ENCODE measurements around the gene ASCC2.
"Not testable (repeated sequence)": the region's sequence is repeated elsewhere in the genome, so short reads cannot be mapped to it uniquely, and the experiment has no call there.

ASCC2 gene, protein sequence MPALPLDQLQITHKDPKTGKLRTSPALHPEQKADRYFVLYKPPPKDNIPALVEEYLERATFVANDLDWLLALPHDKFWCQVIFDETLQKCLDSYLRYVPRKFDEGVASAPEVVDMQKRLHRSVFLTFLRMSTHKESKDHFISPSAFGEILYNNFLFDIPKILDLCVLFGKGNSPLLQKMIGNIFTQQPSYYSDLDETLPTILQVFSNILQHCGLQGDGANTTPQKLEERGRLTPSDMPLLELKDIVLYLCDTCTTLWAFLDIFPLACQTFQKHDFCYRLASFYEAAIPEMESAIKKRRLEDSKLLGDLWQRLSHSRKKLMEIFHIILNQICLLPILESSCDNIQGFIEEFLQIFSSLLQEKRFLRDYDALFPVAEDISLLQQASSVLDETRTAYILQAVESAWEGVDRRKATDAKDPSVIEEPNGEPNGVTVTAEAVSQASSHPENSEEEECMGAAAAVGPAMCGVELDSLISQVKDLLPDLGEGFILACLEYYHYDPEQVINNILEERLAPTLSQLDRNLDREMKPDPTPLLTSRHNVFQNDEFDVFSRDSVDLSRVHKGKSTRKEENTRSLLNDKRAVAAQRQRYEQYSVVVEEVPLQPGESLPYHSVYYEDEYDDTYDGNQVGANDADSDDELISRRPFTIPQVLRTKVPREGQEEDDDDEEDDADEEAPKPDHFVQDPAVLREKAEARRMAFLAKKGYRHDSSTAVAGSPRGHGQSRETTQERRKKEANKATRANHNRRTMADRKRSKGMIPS

DNA sequence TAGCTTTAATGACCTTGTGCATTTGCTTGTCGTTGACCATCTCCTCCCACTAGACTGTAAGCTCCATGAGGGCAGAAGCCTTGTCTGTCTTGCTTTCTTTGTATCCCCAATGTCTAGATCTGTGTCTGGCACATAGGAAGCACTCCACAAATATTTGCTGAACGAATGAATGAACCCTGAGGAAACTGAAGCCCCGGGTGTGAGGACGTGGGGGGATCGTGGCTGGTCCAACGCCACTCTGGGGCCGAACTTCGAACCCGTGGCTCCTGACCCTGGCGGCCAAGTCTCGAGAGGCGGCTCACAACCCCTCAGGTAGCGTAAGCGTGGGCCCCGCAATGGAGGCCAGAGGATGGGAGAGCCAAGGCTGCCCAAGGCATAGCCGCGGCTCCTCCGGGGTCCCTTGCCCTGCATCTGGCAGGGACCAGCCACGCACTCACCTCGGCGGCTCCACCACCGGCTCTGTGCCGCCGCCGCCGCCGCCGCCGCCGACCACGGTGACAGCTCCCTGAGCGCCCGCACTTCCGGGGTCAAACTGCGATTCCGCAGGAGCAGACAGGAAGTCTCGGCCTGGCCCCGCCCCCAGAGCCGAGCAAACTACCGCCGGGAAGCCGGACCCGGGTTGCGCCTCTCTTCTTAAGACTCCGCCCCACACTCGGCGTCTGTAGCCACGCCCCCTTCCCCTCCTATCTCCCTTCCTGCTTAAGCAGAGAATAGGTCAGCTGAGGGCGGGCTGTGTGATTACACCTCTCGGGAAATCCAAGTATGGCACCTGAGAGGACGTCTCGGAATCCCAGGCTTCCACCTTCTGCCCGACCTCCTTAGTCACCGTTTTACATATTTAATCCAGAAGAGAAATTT, at the start of gene ASCC2:
TSS of gene ASCC2 (minus strand) at position 534 of the 858 bp plus-strand sequence. CDS start 5,949 bp downstream, outside the sequence.
- DNase-seq (ENCODE audit: low read depth) = peak; percentile 99

GRCh38 chr22:29887358-29887757, 49.3 kb upstream of the ASCC2 start:
- DNase-seq (ENCODE audit: low read depth) = no peak

GRCh38 chr22:29886596-29886995, 48.5 kb upstream of the ASCC2 start:
- no peak for DNase-seq (ENCODE audit: low read depth)

- DNase-seq (ENCODE audit: low read depth) = no peak
These were observed 47.5 kb upstream of the ASCC2 start for GRCh38 chr22:29885610-29886009.

GRCh38 chr22:29883775-29884097, 45.7 kb upstream of the ASCC2 start:
- DNase-seq (ENCODE audit: low read depth) = no peak

DNA sequence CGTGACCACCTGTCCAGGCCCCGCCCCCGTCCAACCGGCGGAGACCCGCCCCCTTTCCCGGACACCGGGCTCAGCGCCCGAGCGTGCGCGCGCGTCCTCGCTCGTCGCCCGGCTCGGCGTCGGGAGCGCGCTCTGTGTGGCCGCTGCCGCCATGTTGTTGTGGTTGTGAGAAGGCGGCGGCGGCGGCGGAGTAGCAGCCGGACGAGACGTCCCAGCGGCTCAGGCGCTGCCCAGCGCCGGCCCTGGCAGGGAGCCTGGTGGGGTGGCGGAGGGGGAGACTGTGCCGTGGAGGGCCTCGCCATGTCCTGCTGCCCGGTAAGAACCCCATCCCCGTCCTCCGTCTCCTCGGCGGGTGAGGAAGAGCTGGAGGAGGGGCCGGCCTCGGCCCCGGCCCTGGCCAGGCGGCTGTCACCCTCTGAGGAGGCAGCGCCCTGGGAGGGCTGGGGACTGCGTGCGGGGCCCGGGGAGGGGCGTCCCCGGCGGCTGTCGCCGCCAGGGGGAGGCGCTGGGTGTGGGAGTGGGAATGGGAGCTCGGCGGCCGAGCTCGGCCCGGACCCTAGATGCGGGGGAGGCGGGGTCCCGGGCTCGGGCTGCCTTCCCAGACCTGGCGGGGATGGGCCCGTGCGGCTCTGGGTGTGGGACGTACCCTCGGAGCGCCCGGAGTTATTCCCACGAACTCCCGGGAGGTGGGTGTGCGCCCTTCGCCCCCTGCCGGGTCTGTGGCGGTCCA, 45.1 kb upstream of the ASCC2 start, which contains the start of gene MTMR3:
TSS of gene MTMR3 (plus strand) at position 130 of the 730 bp plus-strand sequence. CDS start 87,886 bp downstream, outside the sequence.
- DNase-seq (ENCODE audit: low read depth) = peak; percentile 97

DNA sequence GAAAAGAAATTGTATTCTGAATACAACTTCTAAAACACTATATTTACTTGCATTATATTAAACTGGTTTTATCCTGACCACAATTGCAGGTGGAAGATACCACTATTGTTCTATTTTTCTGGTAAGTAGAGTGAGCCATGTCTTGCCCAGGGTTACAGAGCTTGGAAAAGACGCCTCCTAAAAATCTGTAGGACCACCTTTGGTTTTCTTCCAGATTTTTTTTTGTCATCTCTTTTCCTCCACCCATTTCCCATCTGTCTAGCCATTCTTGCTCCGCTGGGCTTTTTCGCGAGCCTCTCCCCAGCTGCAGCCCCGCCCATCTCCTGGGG, 44.6 kb upstream of the ASCC2 start:
- DNase-seq (ENCODE audit: low read depth) = no peak

GRCh38 chr22:29879753-29880152, 41.7 kb upstream of the ASCC2 start:
- peak; percentile 11 for DNase-seq (ENCODE audit: low read depth)

GRCh38 chr22:29877620-29878019, 39.5 kb upstream of the ASCC2 start:
- no peak for DNase-seq (ENCODE audit: low read depth)

GRCh38 chr22:29873943-29874342, 35.9 kb upstream of the ASCC2 start:
- no peak for DNase-seq (ENCODE audit: low read depth)

- no peak for DNase-seq (ENCODE audit: low read depth)
These were observed 34.9 kb upstream of the ASCC2 start for GRCh38 chr22:29872989-29873388.

GRCh38 chr22:29872144-29872893, 34.2 kb upstream of the ASCC2 start:
- DNase-seq (ENCODE audit: low read depth) = no peak

- DNase-seq (ENCODE audit: low read depth) = no peak
These were observed 33.6 kb upstream of the ASCC2 start for GRCh38 chr22:29871684-29872083.

- DNase-seq (ENCODE audit: low read depth) = no peak
These were observed 32.5 kb upstream of the ASCC2 start for GRCh38 chr22:29870574-29870973.

- DNase-seq (ENCODE audit: low read depth) = no peak
These were observed 29.8 kb upstream of the ASCC2 start for GRCh38 chr22:29867851-29868250.

GRCh38 chr22:29867260-29867659, 29.2 kb upstream of the ASCC2 start:
- DNase-seq (ENCODE audit: low read depth) = no peak

DNA sequence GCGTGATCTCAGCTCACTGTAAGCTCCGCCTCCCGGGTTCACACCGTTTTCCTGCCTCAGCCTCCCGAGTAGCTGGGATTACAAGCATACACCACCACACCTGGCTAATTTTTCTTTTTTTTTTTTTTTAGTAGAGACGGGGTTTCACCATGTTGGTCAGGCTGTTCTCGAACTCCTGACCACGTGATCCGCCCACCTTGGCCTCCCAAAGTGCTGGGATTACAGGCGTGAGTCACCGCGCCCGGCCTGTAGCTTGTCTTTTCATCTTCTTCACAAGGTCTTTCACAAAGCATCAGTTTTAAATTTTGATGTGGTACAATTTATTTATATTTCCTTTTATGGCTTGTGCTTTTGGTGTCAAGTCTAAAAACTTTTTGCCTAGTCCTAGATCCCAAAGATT, 27.5 kb upstream of the ASCC2 start:
- not testable (repeated sequence) for DNase-seq (ENCODE audit: low read depth)

- no peak for DNase-seq (ENCODE audit: low read depth)
These were observed 23.7 kb upstream of the ASCC2 start for GRCh38 chr22:29861672-29862297.

DNA sequence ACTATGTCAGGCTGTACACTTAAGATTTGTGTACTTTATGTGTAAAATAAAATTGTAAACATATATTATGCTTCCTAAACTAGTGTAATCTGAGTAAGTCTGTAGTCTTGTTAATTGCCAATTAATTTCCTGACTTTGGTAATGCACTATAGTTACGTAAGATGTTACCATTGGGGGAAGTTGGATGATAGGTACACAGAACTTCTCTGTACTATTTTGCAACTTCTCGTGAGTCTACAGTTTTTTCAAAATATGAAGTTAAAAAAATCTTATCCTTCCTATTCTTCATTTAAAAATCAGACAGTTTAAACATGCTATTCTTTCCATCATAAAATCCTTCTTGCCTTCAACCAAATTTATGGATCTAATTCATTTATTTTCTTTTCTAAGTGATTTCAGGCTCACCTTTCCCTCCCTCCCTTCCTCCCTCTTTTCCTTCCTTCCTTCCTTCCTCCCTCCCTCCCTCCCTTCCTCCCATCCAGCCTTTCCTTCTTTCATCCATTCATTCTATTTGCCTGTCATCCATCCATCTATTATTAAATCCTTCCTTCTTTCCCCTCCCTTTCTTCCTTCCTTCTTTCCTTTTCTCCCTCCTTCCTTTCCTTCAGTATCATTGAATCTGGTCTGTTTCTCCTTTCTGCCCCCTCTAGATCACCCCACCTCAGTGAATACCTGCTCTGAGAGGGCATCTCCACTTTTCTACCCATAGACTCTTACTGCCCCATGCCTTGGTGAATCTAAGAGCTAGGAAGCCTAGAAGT, 22.1 kb upstream of the ASCC2 start:
- DNase-seq (ENCODE audit: low read depth) = no peak

DNA sequence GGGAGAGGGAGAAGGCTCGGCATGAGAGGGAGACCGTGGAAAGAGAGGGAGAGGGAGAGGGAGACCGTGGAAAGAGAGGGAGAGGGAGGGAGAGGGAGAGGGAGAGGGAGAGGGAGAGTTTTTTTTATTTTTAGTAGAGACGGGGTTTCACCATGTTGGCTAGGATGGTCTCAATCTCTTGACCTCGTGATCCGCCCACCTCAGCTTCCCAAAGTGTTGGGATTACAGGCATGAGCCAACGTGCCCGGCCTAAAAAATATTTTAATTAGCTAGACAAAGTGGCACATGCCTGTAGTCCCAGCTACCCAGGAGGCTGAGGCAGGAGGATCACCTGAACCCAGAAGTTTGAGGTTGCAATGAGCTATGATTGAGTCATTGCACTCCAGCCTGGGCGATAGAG, 21.0 kb upstream of the ASCC2 start:
- DNase-seq (ENCODE audit: low read depth) = not testable (repeated sequence)

All from activated T-cell treated with anti-CD3 and anti-CD28 coated beads for 48 hours (primary cell).